ENCODE data around the gene CCDC157. TPM values are rescaled to one million over a fixed set of nuclear protein-coding genes. Genes with fewer than 3 reads are reported as not detected.
"Not testable (repeated sequence)": the region's sequence is repeated elsewhere in the genome, so short reads cannot be mapped to it uniquely, and the experiment has no call there.

Gene CCDC157
- total RNA-seq, 1 experiment from 2014 or later = 4.9 TPM

DNA sequence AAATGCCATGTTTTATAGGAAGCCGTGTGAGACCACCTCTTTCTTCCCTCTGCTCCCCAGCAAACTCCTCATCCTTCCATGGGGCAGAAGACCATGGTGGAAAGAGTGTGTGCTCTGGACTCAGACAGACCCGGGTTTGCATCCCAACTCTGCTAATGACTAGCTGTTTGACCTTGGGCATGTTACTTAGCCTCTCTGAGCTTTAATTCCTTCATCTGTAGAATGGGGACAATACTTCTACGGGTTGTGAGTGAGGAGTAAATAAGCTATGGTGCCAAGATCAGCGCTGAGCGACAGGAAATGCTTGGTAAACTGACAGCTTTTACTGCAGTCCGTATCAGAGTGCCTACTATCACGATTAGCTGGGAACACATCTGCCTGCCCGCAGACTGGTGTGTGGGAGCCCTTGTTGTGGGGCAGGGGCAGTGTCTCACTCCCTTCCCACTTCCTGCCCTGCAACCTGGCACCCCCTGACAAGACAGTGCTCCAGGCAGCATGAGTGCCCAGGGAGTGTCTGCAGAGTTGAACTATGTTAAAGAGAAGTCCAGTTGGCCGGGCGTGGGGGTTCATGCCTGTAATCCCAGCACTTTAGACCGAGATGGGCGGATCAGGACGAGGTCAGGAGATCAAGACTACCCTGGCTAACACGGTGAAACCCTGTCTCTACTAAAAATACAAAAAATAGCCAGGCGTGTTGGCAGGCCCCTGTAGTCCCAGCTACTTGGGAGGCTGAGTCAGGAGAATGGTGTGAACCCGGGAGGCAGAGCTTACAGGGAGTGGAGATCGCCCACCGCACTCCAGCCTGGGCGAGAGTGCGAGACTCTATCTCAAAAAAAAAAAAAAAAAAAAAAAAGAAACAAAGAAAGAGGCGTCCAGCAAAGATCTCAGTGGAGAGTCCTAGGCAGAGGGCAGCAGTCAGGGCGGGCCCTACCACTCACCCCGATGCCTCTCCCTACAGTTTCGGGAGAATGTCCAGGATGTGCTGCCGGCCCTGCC is 42.2 kb downstream of the CCDC157 start:
- Histone ChIP-seq H3K4me3 (ENCODE audit: low read depth, low read length) (no peak overlapping the region), H3K36me3 (ENCODE audit: control insufficient read depth, insufficient read depth, low read length) (no peaks in the 10 kb centered on the region), H3K4me1 (peaks cover 9% of the 10 kb centered on the region; the same call in 1 of the 2 replicates), H3K27me3 (replicated peaks; ENCODE audit: control insufficient read depth, insufficient read depth, low read length) (no peaks in the 10 kb centered on the region), H3K9me3 (no peaks in the 10 kb centered on the region)
- DNase-seq = no peak
- H3K36me3 Mint-ChIP-seq (ENCODE audit: insufficient read depth, unreplicated experiment) = peaks cover 13% of the 10 kb centered on the region
- H3K9me3 Mint-ChIP-seq (ENCODE audit: unreplicated experiment) = no peaks in the 10 kb centered on the region
- TF ChIP-seq, protein P1, sequence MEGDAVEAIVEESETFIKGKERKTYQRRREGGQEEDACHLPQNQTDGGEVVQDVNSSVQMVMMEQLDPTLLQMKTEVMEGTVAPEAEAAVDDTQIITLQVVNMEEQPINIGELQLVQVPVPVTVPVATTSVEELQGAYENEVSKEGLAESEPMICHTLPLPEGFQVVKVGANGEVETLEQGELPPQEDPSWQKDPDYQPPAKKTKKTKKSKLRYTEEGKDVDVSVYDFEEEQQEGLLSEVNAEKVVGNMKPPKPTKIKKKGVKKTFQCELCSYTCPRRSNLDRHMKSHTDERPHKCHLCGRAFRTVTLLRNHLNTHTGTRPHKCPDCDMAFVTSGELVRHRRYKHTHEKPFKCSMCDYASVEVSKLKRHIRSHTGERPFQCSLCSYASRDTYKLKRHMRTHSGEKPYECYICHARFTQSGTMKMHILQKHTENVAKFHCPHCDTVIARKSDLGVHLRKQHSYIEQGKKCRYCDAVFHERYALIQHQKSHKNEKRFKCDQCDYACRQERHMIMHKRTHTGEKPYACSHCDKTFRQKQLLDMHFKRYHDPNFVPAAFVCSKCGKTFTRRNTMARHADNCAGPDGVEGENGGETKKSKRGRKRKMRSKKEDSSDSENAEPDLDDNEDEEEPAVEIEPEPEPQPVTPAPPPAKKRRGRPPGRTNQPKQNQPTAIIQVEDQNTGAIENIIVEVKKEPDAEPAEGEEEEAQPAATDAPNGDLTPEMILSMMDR (IDR thresholded peaks at IDR 0.05; ENCODE audit: insufficient read depth in 1 of 2, low read depth in 1 of 2, low read length in 1 of 2, severe bottlenecking in 1 of 2, unreplicated experiment in 1 of 2) = no peak
- POLR2A ChIA-PET = no interaction called here
- H3K4me3 Mint-ChIP-seq (ENCODE audit: unreplicated experiment) = peak overlapping the region; percentile 76
- CTCF ChIA-PET = interaction anchor here (0.7 to 3.2 kb wide), 4 partner anchors 12 to 1274 kb away, joined by 3 to 29 read pairs (median 3); partner anchors contain the start of genes MTFP1 and RNF215
- no peak overlapping the region for H3K27ac Mint-ChIP-seq (ENCODE audit: unreplicated experiment)
- peaks cover 14% of the 10 kb centered on the region for H3K4me1 Mint-ChIP-seq (ENCODE audit: low read depth, unreplicated experiment)
- BruUV-seq (replicated peaks) = no TSS peak
- no peaks in the 10 kb centered on the region for H3K27me3 Mint-ChIP-seq (ENCODE audit: insufficient read depth, unreplicated experiment)
- intact Hi-C loops (cut with micrococcal nuclease; ENCODE audit: unreplicated experiment) = no loop called here

DNA sequence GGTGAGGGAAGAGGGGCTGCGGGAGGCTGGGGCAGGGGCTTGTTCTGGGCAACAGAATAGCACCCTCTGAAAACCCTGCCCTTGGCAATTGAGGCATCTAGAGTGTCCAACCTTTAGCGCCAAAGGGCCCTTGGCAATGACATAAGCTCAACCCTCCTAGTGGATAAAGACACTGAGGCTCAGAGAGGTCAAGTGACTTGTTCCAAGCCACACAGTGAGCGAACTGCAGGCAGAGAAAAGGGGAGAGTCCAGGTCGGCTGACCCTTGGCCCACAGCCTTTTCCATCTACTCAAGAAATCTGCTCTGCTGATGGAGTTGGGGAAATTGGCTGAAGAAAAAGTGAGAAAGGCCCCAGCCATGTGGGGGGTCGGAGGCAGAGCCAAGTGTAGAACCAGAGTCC is 42.9 kb downstream of the CCDC157 start:
- Histone ChIP-seq H3K27me3 (replicated peaks; ENCODE audit: control insufficient read depth, insufficient read depth, low read length) (no peaks in the 10 kb centered on the region), H3K9me3 (no peaks in the 10 kb centered on the region), H3K36me3 (ENCODE audit: control insufficient read depth, insufficient read depth, low read length) (no peaks in the 10 kb centered on the region), H3K4me3 (ENCODE audit: low read depth, low read length) (no peak overlapping the region), H3K4me1 (peaks cover 9% of the 10 kb centered on the region; the same call in 1 of the 2 replicates)
- TF ChIP-seq, protein P1 (IDR thresholded peaks at IDR 0.05; ENCODE audit: insufficient read depth in 1 of 2, low read depth in 1 of 2, low read length in 1 of 2, severe bottlenecking in 1 of 2, unreplicated experiment in 1 of 2) = no peak
- ChIA-PET POLR2A (no interaction called here), CTCF (interaction anchor here (1.3 kb wide), 1 partner anchor 12 kb away, joined by 3 read pairs; the partner anchor contains the start of gene RNF215)
- Mint-ChIP-seq H3K4me3 (ENCODE audit: unreplicated experiment) (no peak overlapping the region), H3K27me3 (ENCODE audit: insufficient read depth, unreplicated experiment) (no peaks in the 10 kb centered on the region), H3K27ac (ENCODE audit: unreplicated experiment) (no peak overlapping the region), H3K36me3 (ENCODE audit: insufficient read depth, unreplicated experiment) (peaks cover 13% of the 10 kb centered on the region), H3K9me3 (ENCODE audit: unreplicated experiment) (no peaks in the 10 kb centered on the region), H3K4me1 (ENCODE audit: low read depth, unreplicated experiment) (peaks cover 14% of the 10 kb centered on the region)
- BruUV-seq (replicated peaks) = no TSS peak
- DNase-seq = no peak
- intact Hi-C loops (cut with micrococcal nuclease; ENCODE audit: unreplicated experiment) = no loop called here

DNA sequence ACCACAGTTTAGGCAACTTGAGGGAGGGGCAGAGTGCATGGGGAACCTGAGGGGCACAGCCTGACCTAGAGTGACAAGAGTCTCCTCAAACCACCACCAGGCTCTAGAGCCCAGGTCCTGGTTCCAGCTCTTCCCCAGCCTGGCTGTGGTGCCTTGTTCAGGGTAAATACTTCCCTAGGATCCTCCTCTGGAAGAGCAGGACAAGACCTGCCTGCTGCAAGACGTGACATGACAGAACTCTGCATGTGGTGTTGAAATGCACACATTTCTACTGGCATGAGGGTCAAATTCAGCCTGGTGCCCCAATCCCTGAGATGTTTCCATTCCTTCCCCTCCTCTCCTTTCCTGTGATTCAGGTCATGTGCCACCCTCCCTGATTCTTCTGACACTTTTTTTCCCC is 43.4 kb downstream of the CCDC157 start:
- BruUV-seq (replicated peaks) = no TSS peak
- no peaks in the 10 kb centered on the region for H3K9me3 Mint-ChIP-seq (ENCODE audit: unreplicated experiment)
- no peak overlapping the region for H3K27ac Mint-ChIP-seq (ENCODE audit: unreplicated experiment)
- H3K36me3 ChIP-seq (ENCODE audit: control insufficient read depth, insufficient read depth, low read length) = no peaks in the 10 kb centered on the region
- intact Hi-C loops (cut with micrococcal nuclease; ENCODE audit: unreplicated experiment) = no loop called here
- H3K9me3 ChIP-seq = no peaks in the 10 kb centered on the region
- no peak for DNase-seq
- no peaks in the 10 kb centered on the region for H3K27me3 ChIP-seq (replicated peaks; ENCODE audit: control insufficient read depth, insufficient read depth, low read length)
- H3K4me1 ChIP-seq = peaks cover 9% of the 10 kb centered on the region; the same call in 1 of the 2 replicates
- H3K27me3 Mint-ChIP-seq (ENCODE audit: insufficient read depth, unreplicated experiment) = no peaks in the 10 kb centered on the region
- peaks cover 14% of the 10 kb centered on the region for H3K4me1 Mint-ChIP-seq (ENCODE audit: low read depth, unreplicated experiment)
- H3K4me3 ChIP-seq (ENCODE audit: low read depth, low read length) = no peak overlapping the region
- ChIA-PET CTCF (interaction anchor here (0.6 kb wide), 1 partner anchor 26 kb away, joined by 4 read pairs; no protein-coding TSS in a partner anchor), POLR2A (no interaction called here)
- TF ChIP-seq, protein P1 (IDR thresholded peaks at IDR 0.05; ENCODE audit: insufficient read depth in 1 of 2, low read depth in 1 of 2, low read length in 1 of 2, severe bottlenecking in 1 of 2, unreplicated experiment in 1 of 2) = no peak
- H3K36me3 Mint-ChIP-seq (ENCODE audit: insufficient read depth, unreplicated experiment) = peaks cover 13% of the 10 kb centered on the region
- H3K4me3 Mint-ChIP-seq (ENCODE audit: unreplicated experiment) = no peak overlapping the region

DNA sequence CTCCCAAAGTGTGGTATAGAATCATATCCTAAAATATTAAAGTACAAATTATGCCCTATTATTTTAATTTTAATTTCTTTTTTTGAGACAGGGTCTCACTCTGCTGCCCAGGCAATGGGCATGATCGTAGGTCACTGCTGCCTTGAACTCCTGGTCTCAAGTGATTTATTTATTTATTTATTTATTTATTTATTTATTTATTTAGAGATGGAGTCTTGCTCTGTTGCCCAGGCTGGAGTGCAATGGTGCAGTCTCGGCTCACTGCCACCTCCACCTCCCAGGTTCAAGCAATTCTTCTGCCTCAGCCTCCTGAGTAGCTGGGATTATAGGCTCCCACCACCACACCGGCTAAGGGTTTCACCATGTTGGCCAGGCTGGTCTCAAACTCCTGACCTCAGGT is 44.2 kb downstream of the CCDC157 start:
- H3K9me3 ChIP-seq; intact Hi-C loops (cut with micrococcal nuclease; ENCODE audit: unreplicated experiment); H3K27me3 Mint-ChIP-seq (ENCODE audit: insufficient read depth, unreplicated experiment); H3K27me3 ChIP-seq (replicated peaks; ENCODE audit: control insufficient read depth, insufficient read depth, low read length); CTCF ChIA-PET; POLR2A ChIA-PET; H3K36me3 ChIP-seq (ENCODE audit: control insufficient read depth, insufficient read depth, low read length); H3K4me3 ChIP-seq (ENCODE audit: low read depth, low read length); H3K9me3 Mint-ChIP-seq (ENCODE audit: unreplicated experiment); DNase-seq; H3K4me3 Mint-ChIP-seq (ENCODE audit: unreplicated experiment); BruUV-seq (replicated peaks); H3K4me1 ChIP-seq; H3K27ac Mint-ChIP-seq (ENCODE audit: unreplicated experiment): not testable (repeated sequence)
- Mint-ChIP-seq H3K4me1 (ENCODE audit: low read depth, unreplicated experiment) (peaks cover 14% of the 10 kb centered on the region), H3K36me3 (ENCODE audit: insufficient read depth, unreplicated experiment) (peaks cover 13% of the 10 kb centered on the region)

All from Caco-2 (cell line).